GM13976 (cell line): ENCODE measurements around the gene YWHAG.

Experiments
- DNase-seq: peaks from one replicate; pipeline ENCODE4 v3.0.0; 2012; ENCODE audit warnings: low spot score
- CTCF ChIP-seq: IDR thresholded peaks from 2 replicates; pipeline ENCODE4 v1.5.1; 2012; ENCODE audit warnings: borderline replicate concordance, mild to moderate bottlenecking; ENCODE audit not compliant: insufficient read depth; ENCODE audit errors: extremely low read depth, missing control alignments, control extremely low read depth
- in situ Hi-C: fragments of 300-500 bp; cut with MboI; formaldehyde crosslinking; loops from one replicate; pipeline ENCODE4 v1.12.0; 2022; ENCODE audit warnings: low sequenced_read_pairs, mixed read lengths, inconsistent platforms; ENCODE audit not compliant: unreplicated experiment

Gene YWHAG

GRCh38 chr7:76286842-76287403 lies 71.9 kb downstream of the YWHAG start:
- no peak for DNase-seq
- in situ Hi-C loops = no loop called here
- TF ChIP-seq CTCF = no peak

- in situ Hi-C loops = no loop called here
- TF ChIP-seq CTCF = no peak
- no peak for DNase-seq
Measured at GRCh38 chr7:76285604-76286374, 73.0 kb downstream of the YWHAG start.

- no peak for TF ChIP-seq CTCF
- no peak for DNase-seq
- in situ Hi-C loops = no loop called here
Measured at GRCh38 chr7:76283254-76284159, 75.3 kb downstream of the YWHAG start.

- no peak for TF ChIP-seq CTCF
- no peak for DNase-seq
- in situ Hi-C loops = no loop called here
Measured at GRCh38 chr7:76282344-76283253, 76.2 kb downstream of the YWHAG start.

GRCh38 chr7:76281706-76282343 lies 77.0 kb downstream of the YWHAG start:
- in situ Hi-C loops = no loop called here
- no peak for TF ChIP-seq CTCF
- DNase-seq = no peak
